Calu3 (cell line): Measurements from ENCODE around the gene KRTAP19-1. TPM values are rescaled to one million over a fixed set of nuclear protein-coding genes. Genes with fewer than 3 reads are reported as not detected.

Experiments used
- BruUV-seq: library from RNA; stranded (reverse); fragments of 400-500 nt; replicated peaks from 2 replicates; lab custom pipeline; 2021; lab: Mats Ljungman, UMichigan
- CTCF ChIA-PET: fragments of 300-600 bp; sonication (Branson Sonifier 250); formaldehyde crosslinking; loops from one replicate; lab custom pipeline; 2022; ENCODE audit warnings: antibody characterized with exemption; lab: Charles Lee
- DNase-seq: peaks from one replicate; pipeline ENCODE4 v3.0.0; 2022
- H3K27ac Mint-ChIP-seq: one replicate; pipeline ENCODE4 v1.8.0; 2022; ENCODE audit warnings: mixed read lengths; ENCODE audit not compliant: unreplicated experiment
- H3K27me3 Mint-ChIP-seq: one replicate; pipeline ENCODE4 v1.8.0; 2022; ENCODE audit warnings: mixed read lengths; ENCODE audit not compliant: unreplicated experiment
- H3K36me3 Mint-ChIP-seq: one replicate; pipeline ENCODE4 v1.8.0; 2022; ENCODE audit warnings: mild to moderate bottlenecking, moderate library complexity, mixed read lengths; ENCODE audit not compliant: insufficient read depth, unreplicated experiment
- H3K4me1 Mint-ChIP-seq: one replicate; pipeline ENCODE4 v1.8.0; 2022; ENCODE audit warnings: mild to moderate bottlenecking, low read depth, mixed read lengths; ENCODE audit not compliant: unreplicated experiment
- H3K4me3 Mint-ChIP-seq: one replicate; pipeline ENCODE4 v1.8.0; 2022; ENCODE audit warnings: mild to moderate bottlenecking, low read depth, moderate library complexity, mixed read lengths; ENCODE audit not compliant: unreplicated experiment
- H3K9me3 Mint-ChIP-seq: one replicate; pipeline ENCODE4 v1.8.0; 2022; ENCODE audit warnings: low read depth, mixed read lengths; ENCODE audit not compliant: unreplicated experiment
- CTCF ChIP-seq: fragments of 200-600 bp; IDR thresholded peaks from one replicate; pipeline ENCODE4 v1.8.0; 2022; ENCODE audit warnings: antibody characterized with exemption; ENCODE audit not compliant: unreplicated experiment
- intact Hi-C: fragments of 100-400 bp; cut with micrococcal nuclease; formaldehyde crosslinking; loops from one replicate; pipeline ENCODE4 v1.10.0; 2022; ENCODE audit not compliant: unreplicated experiment
- total RNA-seq: library from RNA; stranded (reverse); gene quantifications from 2 replicates; pipeline ENCODE4 v1.2.3, GENCODE V29; 2022

KRTAP19-1 gene
- total RNA-seq, 1 experiment from 2014 or later, result not detected

GRCh38 chr21:30430170-30430655 is 50.0 kb downstream of the KRTAP19-1 start, which contains the start of gene KRTAP13-4:
TSS of gene KRTAP13-4 (plus strand) at chr21:30430220. CDS start at chr21:30430276, 56 bp downstream.
- Mint-ChIP-seq H3K9me3 (peaks cover 5% of the 10 kb centered on the region), H3K27ac (no peak within 1 kb of the TSS), H3K27me3 (no peaks in the 10 kb centered on the region), H3K4me1 (no peaks in the 10 kb centered on the region), H3K4me3 (no peak within 1 kb of the TSS), H3K36me3 (no peaks in the 10 kb centered on the region)
- no peak for TF ChIP-seq CTCF
- no TSS peak for BruUV-seq
- DNase-seq, result no peak
- CTCF ChIA-PET, result no interaction called here
- intact Hi-C loops, result no loop called here

Other genes starting within 250 kb of the KRTAP19-1 start
- not detected in 2 replicates for gene KRTAP24-1, start 197.4 kb downstream of the KRTAP19-1 start, total RNA-seq
- not detected in 2 replicates for gene KRTAP25-1, start 190.9 kb downstream of the KRTAP19-1 start, total RNA-seq
- gene KRTAP26-1, start 160.1 kb downstream of the KRTAP19-1 start, total RNA-seq, result not detected in 2 replicates
- gene KRTAP27-1, start 142.7 kb downstream of the KRTAP19-1 start, total RNA-seq, result not detected in 2 replicates
- not detected in 2 replicates for gene KRTAP23-1, start 131.8 kb downstream of the KRTAP19-1 start, total RNA-seq
- not detected in 2 replicates for gene KRTAP13-2, start 108.1 kb downstream of the KRTAP19-1 start, total RNA-seq
- gene KRTAP13-1, start 84.3 kb downstream of the KRTAP19-1 start, total RNA-seq, result not detected in 2 replicates
- gene KRTAP13-3, start 54.4 kb downstream of the KRTAP19-1 start, total RNA-seq, result not detected in 2 replicates
- not detected in 2 replicates for gene KRTAP13-4, start 50.1 kb downstream of the KRTAP19-1 start, total RNA-seq
- not detected in 2 replicates for gene KRTAP15-1, start 40.1 kb downstream of the KRTAP19-1 start, total RNA-seq
- gene KRTAP19-2, start 7.1 kb upstream of the KRTAP19-1 start, total RNA-seq, result not detected in 2 replicates
- not detected in 2 replicates for gene KRTAP19-3, start 11.6 kb upstream of the KRTAP19-1 start, total RNA-seq
- gene KRTAP19-4, start 16.8 kb upstream of the KRTAP19-1 start, total RNA-seq, result not detected in 2 replicates
- gene KRTAP19-5, start 21.8 kb upstream of the KRTAP19-1 start, total RNA-seq, result not detected in 2 replicates
- not detected in 2 replicates for gene KRTAP19-6, start 61.5 kb upstream of the KRTAP19-1 start, total RNA-seq
- not detected in 2 replicates for gene KRTAP19-7, start 80.9 kb upstream of the KRTAP19-1 start, total RNA-seq
- not detected in 2 replicates for gene KRTAP22-2, start 110.0 kb upstream of the KRTAP19-1 start, total RNA-seq
- gene KRTAP6-3, start 112.1 kb upstream of the KRTAP19-1 start, total RNA-seq, result not detected in 2 replicates
- gene KRTAP6-2, start 118.5 kb upstream of the KRTAP19-1 start, total RNA-seq, result not detected in 2 replicates
- gene KRTAP22-1, start 120.7 kb upstream of the KRTAP19-1 start, total RNA-seq, result not detected in 2 replicates
- not detected in 2 replicates for gene KRTAP6-1, start 133.6 kb upstream of the KRTAP19-1 start, total RNA-seq
- not detected in 2 replicates for gene KRTAP20-1, start 136.1 kb upstream of the KRTAP19-1 start, total RNA-seq
- not detected in 2 replicates for gene KRTAP20-4, start 140.3 kb upstream of the KRTAP19-1 start, total RNA-seq
- not detected in 2 replicates for gene KRTAP20-2, start 154.8 kb upstream of the KRTAP19-1 start, total RNA-seq
- not detected in 2 replicates for gene KRTAP20-3, start 162.5 kb upstream of the KRTAP19-1 start, total RNA-seq
- gene KRTAP21-3, start 238.4 kb upstream of the KRTAP19-1 start, total RNA-seq, result not detected in 2 replicates